H1 (cell line): ENCODE measurements around the gene HES7.

Experiments used
- CTBP2 ChIP-seq: IDR thresholded peaks from 2 replicates; pipeline ENCODE4 v1.7.0; 2011; ENCODE audit warnings: borderline replicate concordance, mild to moderate bottlenecking, moderate library complexity, mixed read lengths, low read length; ENCODE audit not compliant: insufficient read depth, insufficient read length
- CTCF ChIP-seq, 3 experiments: IDR thresholded peaks; 1 replicate in 2 of 3; 2 replicates in 1 of 3; pipeline versions ENCODE4 v1.5.1 to v1.6.1; 2011; ENCODE audit warnings: low read length in 3 of 3, mild to moderate bottlenecking in 3 of 3, inconsistent platforms in 2 of 3, low read depth in 1 of 3, moderate library complexity in 1 of 3; ENCODE audit not compliant: insufficient read depth in 1 of 3; ENCODE audit errors: control extremely low read depth in 1 of 3
- EZH2 ChIP-seq: fragments of 200-600 bp; sonication (generic); IDR thresholded peaks from 2 replicates; pipeline ENCODE4 v1.7.1; 2012; ENCODE audit warnings: low read depth, mild to moderate bottlenecking, moderate library complexity, low read length, inconsistent platforms; ENCODE audit not compliant: severe bottlenecking
- MAFK ChIP-seq: IDR thresholded peaks from 2 replicates; pipeline ENCODE4 v1.6.1; 2012; ENCODE audit warnings: low read depth, mild to moderate bottlenecking, improper control_type of control experiment, low read length
- MAX ChIP-seq: IDR thresholded peaks from 2 replicates; pipeline ENCODE4 v1.6.1; 2012; ENCODE audit warnings: inconsistent platforms
- POLR2A ChIP-seq, 2 experiments: IDR thresholded peaks; 1 replicate in 1 of 2; 2 replicates in 1 of 2; pipeline ENCODE4 v1.6.1; 2011; ENCODE audit warnings: low read depth in 2 of 2, low read length in 2 of 2, mild to moderate bottlenecking in 2 of 2; ENCODE audit errors: control extremely low read depth in 1 of 2
- POLR2AphosphoS5 ChIP-seq: IDR thresholded peaks from 2 replicates; pipeline ENCODE4 v1.6.1; 2011; ENCODE audit warnings: low read depth, low read length
- SP2 ChIP-seq: IDR thresholded peaks from 2 replicates; pipeline ENCODE4 v1.6.1; 2012; ENCODE audit warnings: mild to moderate bottlenecking, low read length, inconsistent platforms
- TEAD4 ChIP-seq: IDR thresholded peaks from 2 replicates; pipeline ENCODE4 v1.6.1; 2012; ENCODE audit warnings: low read depth, low read length, inconsistent platforms, mixed read lengths
- USF2 ChIP-seq: IDR thresholded peaks from 2 replicates; pipeline ENCODE4 v1.6.1; 2011; ENCODE audit warnings: low read length, improper control_type of control experiment

GRCh38 chr17:8137645-8138373 lies 13.9 kb upstream of the HES7 start:
- TF ChIP-seq POLR2A (IDR thresholded peaks at IDR 0.05; ENCODE audit: control extremely low read depth in 1 of 2, low read depth in 2 of 2, low read length in 2 of 2) (no peak), EZH2 (no peak), TEAD4 (no peak), CTCF (IDR thresholded peaks at IDR 0.05; ENCODE audit: control extremely low read depth in 1 of 3, insufficient read depth in 1 of 3, low read depth in 1 of 3, low read length in 3 of 3) (no peak), MAFK (no peak), MAX (no peak), SP2 (no peak), USF2 (no peak), POLR2AphosphoS5 (no peak), CTBP2 (no peak)
